Ectodermal cell (in vitro differentiated cells): Measurements from ENCODE around the gene TDP2.
"Not testable (repeated sequence)": the region's sequence is repeated elsewhere in the genome, so short reads cannot be mapped to it uniquely, and the experiment has no call there.

Experiments used
- H3K27ac ChIP-seq: 2 replicates; pipeline ENCODE4 v1.7.0; 2013; ENCODE audit warnings: mild to moderate bottlenecking, low read depth, low read length; ENCODE audit not compliant: insufficient read depth, poor library complexity, severe bottlenecking
- H3K27me3 ChIP-seq: 2 replicates; pipeline ENCODE4 v1.7.0; 2013; ENCODE audit warnings: mild to moderate bottlenecking, low read length; ENCODE audit not compliant: insufficient read depth, control insufficient read depth, poor library complexity, severe bottlenecking
- H3K36me3 ChIP-seq: one replicate; pipeline ENCODE4 v1.7.0; 2013; ENCODE audit warnings: low read length; ENCODE audit not compliant: control insufficient read depth, insufficient read depth
- H3K4me1 ChIP-seq: one replicate; pipeline ENCODE4 v1.7.0; 2013; ENCODE audit warnings: low read length; ENCODE audit not compliant: control insufficient read depth, insufficient read depth
- H3K4me3 ChIP-seq: 2 replicates; pipeline ENCODE4 v1.7.0; 2013; ENCODE audit warnings: low read depth, low read length, control low read depth; ENCODE audit not compliant: insufficient read depth
- H3K9me3 ChIP-seq: 2 replicates; pipeline ENCODE4 v1.7.0; 2013; ENCODE audit warnings: mild to moderate bottlenecking, low read length, moderate library complexity; ENCODE audit not compliant: control insufficient read depth
- WGBS, 2 experiments: methylation state at CpG; one replicate each; pipeline ENCODE4 v1.1.7; 2013; ENCODE audit warnings: missing lambda C conversion rate in 2 of 2; 5-methylcytosine and 5-hydroxymethylcytosine counted together

TDP2 gene

DNA sequence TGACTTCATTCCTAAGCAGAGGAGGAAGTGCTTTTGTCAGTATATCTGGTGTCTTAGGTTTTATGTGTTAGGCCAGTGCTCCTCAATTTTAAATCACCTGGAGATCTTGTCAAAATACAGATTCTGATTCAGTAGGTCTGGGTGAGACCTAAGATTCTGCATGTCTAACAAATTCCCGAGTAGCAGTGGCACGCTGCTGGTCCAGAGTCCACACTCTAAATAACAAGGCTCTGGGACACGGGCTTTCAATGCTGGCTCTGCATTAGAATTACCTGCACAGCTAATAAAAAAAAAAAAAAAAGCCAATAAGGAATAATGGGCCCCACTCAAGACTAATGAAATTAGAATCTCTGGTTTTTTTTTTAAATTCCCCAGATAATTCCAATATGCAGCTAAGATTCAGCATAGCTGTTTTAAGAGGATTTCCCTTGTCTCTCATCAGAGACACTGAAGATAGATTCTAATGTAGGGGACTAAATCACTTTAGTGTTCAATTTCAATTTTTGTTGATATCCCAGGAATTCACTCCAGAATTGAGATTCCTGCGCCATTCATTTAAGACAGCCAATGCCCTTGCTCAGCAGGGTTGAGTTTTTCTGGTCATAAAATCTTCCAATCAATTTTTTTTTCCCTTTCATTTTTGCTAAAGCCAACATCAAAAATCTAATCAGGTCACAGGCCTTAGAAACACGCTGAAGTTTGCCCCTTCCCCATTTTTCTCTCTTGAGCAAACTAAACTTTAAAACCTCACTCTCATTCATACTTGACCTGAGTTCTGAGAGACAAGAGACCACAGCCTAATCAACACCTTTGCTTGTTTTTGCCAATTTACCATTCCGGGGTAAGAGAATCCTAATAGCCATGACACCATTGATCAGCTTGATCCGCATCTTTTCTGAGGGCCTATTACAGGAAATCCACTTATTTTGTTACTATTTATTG, 2.4 kb downstream of the TDP2 start:
- WGBS, 2 experiments: 94 to 99% methylated on average over 6 to 7 of the region's 7 CpGs
- peaks cover 7% of the 10 kb centered on the region for H3K4me1 ChIP-seq
- no peaks in the 10 kb centered on the region for H3K9me3 ChIP-seq
- H3K27ac ChIP-seq: no peak overlapping the region
- no peaks in the 10 kb centered on the region for H3K27me3 ChIP-seq
- no peak overlapping the region for H3K4me3 ChIP-seq
- H3K36me3 ChIP-seq: no peaks in the 10 kb centered on the region

DNA sequence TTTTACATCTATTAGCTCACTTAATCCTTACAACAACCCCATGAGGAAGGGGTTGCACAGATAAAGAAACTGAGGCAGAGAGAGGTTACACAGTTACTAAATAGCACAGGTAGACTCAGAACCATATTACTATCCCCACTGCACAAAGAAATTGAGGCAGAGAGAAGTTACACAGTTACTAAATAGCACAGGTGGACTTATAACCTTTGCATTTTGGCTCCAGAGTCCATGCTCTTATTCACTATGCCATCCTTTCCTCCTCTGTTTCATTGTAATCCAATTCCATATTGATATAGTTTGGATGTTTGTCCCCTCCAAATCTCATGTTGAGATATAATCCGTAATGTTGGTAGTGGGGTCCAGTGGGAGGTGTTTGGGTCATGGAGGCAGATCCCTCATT, 3.5 kb downstream of the TDP2 start:
- Histone ChIP-seq H3K36me3 (no peaks in the 10 kb centered on the region), H3K4me3 (no peak overlapping the region), H3K27me3 (no peaks in the 10 kb centered on the region), H3K9me3 (no peaks in the 10 kb centered on the region), H3K4me1 (peaks cover 7% of the 10 kb centered on the region), H3K27ac (no peak overlapping the region)
- WGBS, 2 experiments: 100% methylated on average over 1 of the region's 1 CpG

DNA sequence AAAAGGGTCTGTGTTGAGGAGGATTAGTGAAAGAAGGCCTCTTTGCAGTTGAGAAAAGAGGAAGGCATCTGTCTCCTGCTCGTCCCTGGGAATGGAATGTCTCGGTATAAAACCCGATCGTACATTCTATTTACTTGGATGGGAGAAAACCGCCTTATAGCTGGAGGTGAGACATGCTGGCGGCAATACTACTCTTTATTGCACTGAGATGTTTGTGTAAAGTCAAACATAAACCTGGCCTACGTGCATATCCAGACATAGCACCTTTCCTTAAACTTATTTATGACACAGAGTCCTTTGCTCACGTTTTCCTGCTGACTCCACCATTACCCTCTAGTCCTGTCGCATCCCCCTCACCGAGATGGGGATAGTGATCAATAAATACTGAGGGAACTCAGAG, 4.5 kb downstream of the TDP2 start:
- Histone ChIP-seq H3K36me3 (no peaks in the 10 kb centered on the region), H3K4me3 (no peak overlapping the region)

DNA sequence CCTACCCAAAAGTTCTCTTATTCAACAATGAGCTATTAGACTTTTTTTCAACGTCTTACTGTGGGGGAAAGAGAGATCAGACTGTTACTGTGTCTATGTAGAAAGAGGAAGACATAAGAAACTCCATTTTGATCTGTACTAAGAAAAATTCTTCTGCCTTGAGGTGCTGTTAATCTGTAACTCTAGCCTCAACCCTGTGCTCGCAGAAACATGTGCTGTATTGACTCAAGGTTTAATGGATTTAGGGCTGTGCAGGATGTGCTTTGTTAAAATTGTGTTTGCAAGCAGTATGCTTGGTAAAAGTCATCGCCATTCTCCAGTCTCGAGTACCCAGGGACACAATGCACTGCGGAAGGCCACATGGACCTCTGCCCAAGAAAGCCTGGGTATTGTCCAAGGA, 4.9 kb downstream of the TDP2 start:
- not testable (repeated sequence) for H3K27ac ChIP-seq, H3K27me3 ChIP-seq, H3K4me1 ChIP-seq, H3K9me3 ChIP-seq, H3K4me3 ChIP-seq, H3K36me3 ChIP-seq
- WGBS, 2 experiments: 81 to 82% methylated on average over 4 to 5 of the region's 5 CpGs

More for the DNA sequence above, 4.5 kb downstream of the TDP2 start:
- WGBS, 2 experiments: 91 to 93% methylated on average over 10 of the region's 10 CpGs
- Histone ChIP-seq H3K27me3 (no peaks in the 10 kb centered on the region), H3K27ac (no peak overlapping the region), H3K4me1 (peaks cover 7% of the 10 kb centered on the region), H3K9me3 (no peaks in the 10 kb centered on the region)

DNA sequence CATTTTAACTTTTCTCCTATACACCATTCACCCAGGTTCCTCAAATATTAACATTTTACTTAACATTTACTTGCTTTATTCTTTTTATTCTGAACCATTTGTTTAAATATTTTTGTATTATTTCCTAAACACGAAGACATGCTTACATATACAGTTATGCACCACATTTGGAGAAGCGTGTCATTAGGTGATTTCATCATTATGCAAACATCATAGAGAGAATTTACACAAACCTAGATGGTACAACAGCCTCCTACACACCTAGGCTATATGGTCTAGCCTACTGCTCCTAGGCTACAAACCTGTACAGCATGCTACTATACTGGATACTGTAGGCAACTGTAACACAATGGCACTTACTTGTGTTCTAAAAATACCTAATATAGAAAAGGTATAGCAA, 6.6 kb downstream of the TDP2 start:
- Histone ChIP-seq H3K36me3 (no peaks in the 10 kb centered on the region), H3K4me1 (peaks cover 1% of the 10 kb centered on the region), H3K27me3 (no peaks in the 10 kb centered on the region), H3K4me3 (no peak overlapping the region), H3K9me3 (no peaks in the 10 kb centered on the region), H3K27ac (no peak overlapping the region)
- WGBS, 2 experiments: 96% methylated on average over 2 of the region's 2 CpGs

DNA sequence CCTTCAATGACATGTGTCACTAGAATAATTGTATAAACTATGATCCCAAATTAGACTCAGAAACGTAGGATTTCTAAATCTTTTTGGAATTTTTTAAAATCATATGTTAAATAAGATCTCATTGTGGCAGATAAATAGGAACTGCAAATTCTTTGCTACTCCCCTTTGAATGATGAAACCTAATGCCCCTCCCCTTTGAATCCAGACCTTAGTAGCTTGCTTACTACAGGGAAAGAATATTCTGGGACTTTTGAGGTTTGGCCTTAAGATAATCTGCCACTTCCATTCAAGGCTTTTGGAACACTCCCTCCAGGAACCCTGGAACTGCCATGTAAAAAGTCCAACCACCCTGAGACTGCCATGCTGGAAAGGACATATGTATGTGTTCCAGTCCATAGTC, 7.1 kb downstream of the TDP2 start:
- Histone ChIP-seq H3K4me1 (no peaks in the 10 kb centered on the region), H3K9me3 (no peaks in the 10 kb centered on the region), H3K36me3 (no peaks in the 10 kb centered on the region), H3K4me3 (no peak overlapping the region), H3K27me3 (no peaks in the 10 kb centered on the region), H3K27ac (no peak overlapping the region)
- 86% methylated on average over 1 of the region's 1 CpG; no CpG with 5 or more reads in 1 of the 2 experiments for WGBS, 2 experiments

DNA sequence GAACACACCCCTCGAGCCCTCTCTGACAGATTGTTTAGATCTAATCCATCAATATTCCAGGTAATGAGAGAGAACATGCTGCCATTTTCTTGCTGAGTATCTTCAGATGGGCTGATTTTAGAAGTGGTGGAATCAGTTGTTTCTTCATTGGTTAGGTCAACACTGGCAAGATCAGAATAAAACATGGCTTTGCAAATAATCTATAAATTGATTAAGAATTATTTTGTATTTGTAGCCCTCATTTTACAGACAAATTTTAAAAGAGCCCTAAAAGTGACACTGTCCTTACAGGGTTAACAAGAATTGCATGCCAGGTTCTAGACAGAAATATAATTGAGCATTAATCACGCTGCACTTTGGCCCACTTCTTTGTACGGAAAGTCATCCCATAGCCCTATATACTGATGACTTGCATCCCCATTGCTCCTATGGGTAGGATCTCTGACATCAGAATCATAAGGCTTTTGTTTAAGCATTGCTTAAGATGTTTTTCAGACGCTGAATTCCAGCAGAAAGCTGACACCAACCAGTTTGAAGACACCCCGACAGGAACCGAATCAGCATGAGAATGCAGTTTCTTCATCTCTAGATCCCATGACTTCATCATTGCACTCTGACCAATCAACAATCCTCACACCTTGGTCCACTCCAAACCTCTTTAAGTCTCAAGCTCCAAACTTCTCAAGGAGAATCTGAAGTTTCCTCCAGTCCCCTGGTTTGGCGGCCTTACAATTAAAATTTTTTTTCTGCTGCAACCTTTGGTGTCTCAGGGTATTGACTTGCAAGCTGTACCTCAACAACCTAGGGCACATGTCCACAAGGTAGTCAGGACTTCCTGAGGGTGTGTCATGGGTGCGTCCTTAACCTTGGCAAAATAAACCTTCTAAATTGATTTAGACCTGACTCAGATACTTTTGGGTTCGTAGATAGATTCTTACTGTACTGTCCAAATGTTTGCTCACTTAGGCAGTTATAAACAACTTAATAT, 7.8 kb downstream of the TDP2 start:
- no peaks in the 10 kb centered on the region for H3K9me3 ChIP-seq
- WGBS, 2 experiments: 76% methylated on average over 8 to 9 of the region's 9 CpGs
- no peaks in the 10 kb centered on the region for H3K36me3 ChIP-seq
- H3K4me1 ChIP-seq: no peaks in the 10 kb centered on the region
- no peak overlapping the region for H3K27ac ChIP-seq
- H3K27me3 ChIP-seq: no peaks in the 10 kb centered on the region
- no peak overlapping the region for H3K4me3 ChIP-seq

DNA sequence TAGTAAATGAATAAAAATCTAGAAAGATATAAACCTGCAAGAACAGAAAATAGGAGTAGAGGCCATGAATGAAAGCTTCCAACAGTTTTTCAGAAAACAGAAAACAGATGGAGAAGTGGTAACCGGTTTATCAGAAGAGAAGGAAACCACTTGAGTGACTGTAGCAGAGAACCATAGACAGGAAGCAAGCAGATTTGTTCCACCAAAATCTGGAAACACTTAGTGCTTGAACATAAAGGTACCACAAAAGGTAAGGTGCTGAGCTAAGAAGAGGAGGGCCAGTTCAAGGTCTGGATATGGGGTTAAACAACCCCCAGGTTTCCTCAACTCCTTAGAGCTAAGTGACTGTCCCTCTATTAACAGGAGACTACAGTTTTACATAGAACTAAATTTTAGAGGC, 11.5 kb downstream of the TDP2 start:
- no peak overlapping the region for H3K27ac ChIP-seq
- H3K4me3 ChIP-seq: no peak overlapping the region
- WGBS, 2 experiments: 93 to 100% methylated on average over 1 of the region's 1 CpG
- H3K36me3 ChIP-seq: peaks cover 16% of the 10 kb centered on the region
- no peaks in the 10 kb centered on the region for H3K4me1 ChIP-seq
- no peaks in the 10 kb centered on the region for H3K27me3 ChIP-seq
- no peaks in the 10 kb centered on the region for H3K9me3 ChIP-seq

DNA sequence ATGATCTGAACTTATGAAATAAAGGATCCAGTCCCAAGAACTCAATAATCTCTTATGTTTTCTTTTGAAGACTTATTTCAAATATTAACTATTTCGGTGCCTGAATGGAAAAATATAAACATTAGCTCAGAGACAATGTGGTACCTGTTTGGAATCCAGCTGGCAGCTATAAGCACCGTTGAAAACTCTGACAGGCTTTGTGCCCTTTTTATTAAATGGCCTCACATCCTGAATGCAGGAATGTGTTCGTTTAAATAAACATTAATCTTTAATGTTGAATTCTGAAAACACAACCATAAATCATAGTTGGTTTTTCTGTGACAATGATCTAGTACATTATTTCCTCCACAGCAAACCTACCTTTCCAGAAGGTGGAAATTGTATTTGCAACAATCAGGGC, 16.3 kb downstream of the TDP2 start:
- Histone ChIP-seq H3K4me1 (no peaks in the 10 kb centered on the region), H3K36me3 (peaks cover 18% of the 10 kb centered on the region), H3K27me3 (peaks cover 5% of the 10 kb centered on the region), H3K4me3 (no peak overlapping the region), H3K9me3 (no peaks in the 10 kb centered on the region), H3K27ac (no peak overlapping the region)
- 92 to 100% methylated on average over 2 of the region's 3 CpGs for WGBS, 2 experiments

DNA sequence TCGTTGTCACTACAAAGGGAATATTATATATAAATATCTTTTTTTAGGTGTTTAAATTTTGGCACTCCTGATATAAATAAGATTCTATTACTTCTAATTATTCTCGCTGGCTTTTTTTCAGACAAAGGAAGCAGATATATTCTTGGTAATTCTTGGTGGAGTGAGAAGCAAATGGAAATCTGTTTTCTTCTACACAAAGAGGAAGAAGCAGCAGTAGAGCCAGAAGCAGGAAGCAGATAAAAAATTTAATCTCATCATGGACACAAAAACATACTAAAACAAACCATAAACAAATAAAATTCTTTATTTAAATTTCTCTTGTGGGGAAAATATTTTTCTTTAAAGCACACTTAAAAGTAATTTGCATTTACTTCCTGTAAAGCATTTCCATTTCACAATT, 17.0 kb downstream of the TDP2 start:
- peaks cover 18% of the 10 kb centered on the region for H3K36me3 ChIP-seq
- H3K27ac ChIP-seq: no peak overlapping the region
- H3K4me1 ChIP-seq: no peaks in the 10 kb centered on the region
- H3K4me3 ChIP-seq: no peak overlapping the region
- WGBS, 2 experiments: no CpG with 5 or more reads among the region's 2 CpGs
- H3K27me3 ChIP-seq: peaks cover 12% of the 10 kb centered on the region
- H3K9me3 ChIP-seq: no peaks in the 10 kb centered on the region
